DMS153 (cell line): Measurements from ENCODE around the gene NELL1.
"Not testable (repeated sequence)": the region's sequence is repeated elsewhere in the genome, so short reads cannot be mapped to it uniquely, and the experiment has no call there.

Experiments
- DNase-seq: peaks from one replicate; lab custom pipeline; 2025; lab: John Stamatoyannopoulos, UW

The NELL1 gene

GRCh38 chr11:21198498-21198897, 529.1 kb downstream of the NELL1 start:
- DNase-seq = no peak

- no peak for DNase-seq
Measured at GRCh38 chr11:21205205-21205604, 535.8 kb downstream of the NELL1 start.

- no peak for DNase-seq
Measured at GRCh38 chr11:21225860-21226259, 556.5 kb downstream of the NELL1 start.

GRCh38 chr11:21229224-21229623, 559.8 kb downstream of the NELL1 start:
- no peak for DNase-seq

- no peak for DNase-seq
Measured at GRCh38 chr11:21250196-21250595, 580.8 kb downstream of the NELL1 start.

- no peak for DNase-seq
Measured at GRCh38 chr11:21254055-21254454, 584.7 kb downstream of the NELL1 start.

GRCh38 chr11:21254790-21255189, 585.4 kb downstream of the NELL1 start:
- DNase-seq = no peak

- no peak for DNase-seq
Measured at GRCh38 chr11:21257461-21257860, 588.1 kb downstream of the NELL1 start.

- DNase-seq = no peak
Measured at GRCh38 chr11:21258414-21258813, 589.0 kb downstream of the NELL1 start.

- no peak for DNase-seq
Measured at GRCh38 chr11:21260101-21260500, 590.7 kb downstream of the NELL1 start.

GRCh38 chr11:21262992-21263391, 593.6 kb downstream of the NELL1 start:
- DNase-seq = peak; percentile 44

GRCh38 chr11:21264125-21264524, 594.7 kb downstream of the NELL1 start:
- DNase-seq = no peak

- DNase-seq = no peak
Measured at GRCh38 chr11:21268036-21268435, 598.6 kb downstream of the NELL1 start.

- DNase-seq = not testable (repeated sequence)
Measured at GRCh38 chr11:21272139-21272538, 602.8 kb downstream of the NELL1 start.

- no peak for DNase-seq
Measured at GRCh38 chr11:21278840-21279239, 609.5 kb downstream of the NELL1 start.

GRCh38 chr11:21285104-21285503, 615.7 kb downstream of the NELL1 start:
- DNase-seq = no peak

- DNase-seq = peak; percentile 5
Measured at GRCh38 chr11:21289686-21290085, 620.3 kb downstream of the NELL1 start.

GRCh38 chr11:21295508-21295907, 626.1 kb downstream of the NELL1 start:
- no peak for DNase-seq

GRCh38 chr11:21301981-21302380, 632.6 kb downstream of the NELL1 start:
- no peak for DNase-seq

GRCh38 chr11:21306739-21307358, 637.5 kb downstream of the NELL1 start:
- no peak for DNase-seq

- no peak for DNase-seq
Measured at GRCh38 chr11:21307874-21308273, 638.5 kb downstream of the NELL1 start.

- no peak for DNase-seq
Measured at GRCh38 chr11:21316591-21316990, 647.2 kb downstream of the NELL1 start.

GRCh38 chr11:21321072-21321471, 651.7 kb downstream of the NELL1 start:
- no peak for DNase-seq

- no peak for DNase-seq
Measured at GRCh38 chr11:21321530-21321929, 652.1 kb downstream of the NELL1 start.

- no peak for DNase-seq
Measured at GRCh38 chr11:21323617-21324016, 654.2 kb downstream of the NELL1 start.
